GM10248 (cell line): ENCODE data around the gene NKG7.

Experiments used
- CTCF ChIA-PET: fragments of 300-600 bp; sonication (Branson Sonifier 250); formaldehyde crosslinking; extraction: SDS; loops from one replicate; lab custom pipeline; 2021; ENCODE audit warnings: antibody characterized with exemption; lab: Yijun Ruan, JAX
- POLR2A ChIA-PET: fragments of 350-650 bp; sonication (Branson Sonifier 250); formaldehyde crosslinking; extraction: SDS; loops from one replicate; lab custom pipeline; 2020; ENCODE audit warnings: antibody characterized with exemption; lab: Yijun Ruan, JAX
- DNase-seq: peaks from one replicate; pipeline ENCODE4 v3.0.0; 2012; ENCODE audit errors: extremely low spot score
- CTCF ChIP-seq: IDR thresholded peaks from 2 replicates; pipeline ENCODE4 v1.5.1; 2012; ENCODE audit warnings: mild to moderate bottlenecking, low read depth; ENCODE audit errors: extremely low read depth, missing control alignments, control extremely low read depth

The NKG7 gene

GRCh38 chr19:51356159-51356801, 16.2 kb downstream of the NKG7 start:
- POLR2A ChIA-PET = interaction anchor here (1.3 kb wide), 1 partner anchor 14 kb away, joined by 5 read pairs; the partner anchor contains the start of gene VSIG10L

GRCh38 chr19:51354742-51355148, 17.7 kb downstream of the NKG7 start:
- no peak for DNase-seq
- POLR2A ChIA-PET = no interaction called here
- CTCF ChIA-PET = interaction anchor here (0.9 to 1.7 kb wide), 2 partner anchors 11 to 67 kb away, joined by 3 to 5 read pairs; no protein-coding TSS in a partner anchor
- no peak for TF ChIP-seq CTCF

More at GRCh38 chr19:51356159-51356801, 16.2 kb downstream of the NKG7 start:
- TF ChIP-seq CTCF = no peak
- DNase-seq = no peak
- CTCF ChIA-PET = interaction anchor here (0.9 to 1.2 kb wide), 2 partner anchors 14 to 82 kb away, joined by 3 read pairs; no protein-coding TSS in a partner anchor

GRCh38 chr19:51354103-51354741, 18.2 kb downstream of the NKG7 start:
- DNase-seq = no peak
- POLR2A ChIA-PET = no interaction called here
- no peak for TF ChIP-seq CTCF
- CTCF ChIA-PET = interaction anchor here (0.9 to 1.7 kb wide), 2 partner anchors 11 to 67 kb away, joined by 3 to 5 read pairs; no protein-coding TSS in a partner anchor

- ChIA-PET CTCF (no interaction called here), POLR2A (no interaction called here)
- DNase-seq = no peak
- no peak for TF ChIP-seq CTCF
These were observed 19.6 kb downstream of the NKG7 start for GRCh38 chr19:51352783-51353360.

GRCh38 chr19:51351266-51351990, 21.0 kb downstream of the NKG7 start:
- no peak for TF ChIP-seq CTCF
- POLR2A ChIA-PET = no interaction called here
- CTCF ChIA-PET = interaction anchor here (0.8 to 1.7 kb wide), 2 partner anchors 11 to 12 kb away, joined by 3 to 4 read pairs; no protein-coding TSS in a partner anchor
- no peak for DNase-seq
